PFSK-1 (cell line): ENCODE data around the gene HAUS3.

Source experiments
- FOXP2 ChIP-seq: optimal IDR thresholded peaks from 2 replicates; pipeline ENCODE3; 2011; ENCODE audit warnings: borderline replicate concordance, control low read depth, inconsistent platforms; ENCODE audit not compliant: insufficient read depth; ENCODE audit errors: extremely low read length, extremely low read depth
- POLR2AphosphoS5 ChIP-seq: IDR thresholded peaks from 2 replicates; pipeline ENCODE4 v1.6.1; 2012; ENCODE audit warnings: low read depth, mild to moderate bottlenecking, control low read depth, low read length, moderate library complexity
- REST ChIP-seq, 2 experiments: IDR thresholded peaks; 2 replicates each; pipeline versions ENCODE4 v1.6.1 to v1.8.0; 2011 to 2012; ENCODE audit warnings: low read depth in 2 of 2, low read length in 2 of 2, control low read depth in 1 of 2, inconsistent platforms in 1 of 2, mild to moderate bottlenecking in 1 of 2, moderate library complexity in 1 of 2; ENCODE audit not compliant: insufficient read depth in 1 of 2
- SIN3A ChIP-seq: IDR thresholded peaks from 2 replicates; pipeline ENCODE4 v1.6.1; 2012; ENCODE audit warnings: mild to moderate bottlenecking, low read length, moderate library complexity, borderline replicate concordance; ENCODE audit not compliant: insufficient read depth
- TAF1 ChIP-seq: IDR thresholded peaks from 2 replicates; pipeline ENCODE4 v1.6.1; 2012; ENCODE audit warnings: low read length, control low read depth, borderline replicate concordance; ENCODE audit not compliant: insufficient read depth

Gene HAUS3

GRCh38 chr4:2245787-2246275 is 3.9 kb upstream of the HAUS3 start:
- TF ChIP-seq POLR2AphosphoS5: peak; percentile 16; the same call in 1 of the 2 replicates
- no peak for TF ChIP-seq FOXP2
- no peak for TF ChIP-seq REST (IDR thresholded peaks at IDR 0.05; ENCODE audit: insufficient read depth in 1 of 2, low read depth in 2 of 2, low read length in 2 of 2)

- no peak for TF ChIP-seq SIN3A
- no peak for TF ChIP-seq REST (IDR thresholded peaks at IDR 0.05; ENCODE audit: insufficient read depth in 1 of 2, low read depth in 2 of 2, low read length in 2 of 2)
Measured at GRCh38 chr4:2245057-2245786, 3.3 kb upstream of the HAUS3 start.

- TF ChIP-seq SIN3A: no peak
- no peak for TF ChIP-seq FOXP2
- no peak for TF ChIP-seq REST (IDR thresholded peaks at IDR 0.05; ENCODE audit: insufficient read depth in 1 of 2, low read depth in 2 of 2, low read length in 2 of 2)
Measured at GRCh38 chr4:2243681-2244380, 1.9 kb upstream of the HAUS3 start.

GRCh38 chr4:2241003-2241402 is 918 bp downstream of the HAUS3 start:
- TF ChIP-seq POLR2AphosphoS5: no peak
- no peak for TF ChIP-seq REST (IDR thresholded peaks at IDR 0.05; ENCODE audit: insufficient read depth in 1 of 2, low read depth in 2 of 2, low read length in 2 of 2)
- TF ChIP-seq FOXP2: no peak
- TF ChIP-seq TAF1: no peak
- no peak for TF ChIP-seq SIN3A
